H9 (cell line): ENCODE data around the gene FAAP100. TPM values are rescaled to one million over a fixed set of nuclear protein-coding genes. Genes with fewer than 3 reads are reported as not detected.

ENCODE experiments used
- DNase-seq: peaks from one replicate; pipeline ENCODE4 v3.0.0-alpha.2; 2017
- H2AFZ ChIP-seq: one replicate; pipeline ENCODE4 v1.6.1; 2013; ENCODE audit warnings: mild to moderate bottlenecking, low read length, control low read depth, moderate library complexity
- H2AK5ac ChIP-seq: 2 replicates; pipeline ENCODE4 v1.6.1; 2013; ENCODE audit warnings: low read length, control low read depth, mixed read lengths; ENCODE audit not compliant: insufficient read length
- H2BK120ac ChIP-seq: one replicate; pipeline ENCODE4 v1.6.1; 2013; ENCODE audit warnings: low read depth, mild to moderate bottlenecking, low read length, control low read depth, inconsistent platforms; ENCODE audit not compliant: poor library complexity, severe bottlenecking
- H2BK12ac ChIP-seq: 2 replicates; pipeline ENCODE4 v1.6.1; 2013; ENCODE audit warnings: low read length, control low read depth, mixed read lengths, low read depth; ENCODE audit not compliant: insufficient read length
- H2BK15ac ChIP-seq: 2 replicates; pipeline ENCODE4 v1.6.1; 2013; ENCODE audit warnings: low read depth, low read length, control low read depth
- H2BK20ac ChIP-seq: one replicate; pipeline ENCODE4 v1.6.1; 2013; ENCODE audit warnings: low read depth, mild to moderate bottlenecking, low read length, control low read depth, inconsistent platforms; ENCODE audit not compliant: poor library complexity, severe bottlenecking
- H2BK5ac ChIP-seq: 2 replicates; pipeline ENCODE4 v1.6.1; 2013; ENCODE audit warnings: low read length, control low read depth, mixed read lengths; ENCODE audit not compliant: insufficient read length
- H3K14ac ChIP-seq: 2 replicates; pipeline ENCODE4 v1.6.1; 2013; ENCODE audit warnings: low read length, control low read depth; ENCODE audit not compliant: insufficient read depth
- H3K18ac ChIP-seq: 2 replicates; pipeline ENCODE4 v1.6.1; 2013; ENCODE audit warnings: low read depth, mild to moderate bottlenecking, mixed read lengths, low read length, control low read depth; ENCODE audit not compliant: insufficient read length
- H3K23ac ChIP-seq: 2 replicates; pipeline ENCODE4 v1.6.1; 2013; ENCODE audit warnings: low read length, control low read depth, mixed read lengths, low read depth; ENCODE audit not compliant: insufficient read length
- H3K23me2 ChIP-seq: 2 replicates; pipeline ENCODE4 v1.6.1; 2013; ENCODE audit warnings: low read depth, mild to moderate bottlenecking, mixed read lengths, low read length, control low read depth; ENCODE audit not compliant: insufficient read length, poor library complexity, severe bottlenecking
- H3K27ac ChIP-seq: 2 replicates; pipeline ENCODE4 v1.5.1; 2013; ENCODE audit warnings: low read length, control low read depth, mixed read lengths, low read depth; ENCODE audit not compliant: insufficient read length
- H3K27me3 ChIP-seq: 2 replicates; pipeline ENCODE4 v1.6.1; 2013; ENCODE audit warnings: low read length, control low read depth, inconsistent platforms; ENCODE audit not compliant: insufficient read depth
- H3K4ac ChIP-seq: 2 replicates; pipeline ENCODE4 v1.6.1; 2013; ENCODE audit warnings: low read depth, mild to moderate bottlenecking, control low read depth, inconsistent platforms, low read length, moderate library complexity
- H3K4me1 ChIP-seq: 2 replicates; pipeline ENCODE4 v1.6.1; 2013; ENCODE audit warnings: low read length, control low read depth, inconsistent platforms; ENCODE audit not compliant: insufficient read depth
- H3K4me2 ChIP-seq: 2 replicates; pipeline ENCODE4 v1.6.1; 2013; ENCODE audit warnings: low read length, control low read depth, mixed read lengths; ENCODE audit not compliant: insufficient read length, insufficient read depth
- H3K56ac ChIP-seq: 2 replicates; pipeline ENCODE4 v1.6.1; 2013; ENCODE audit warnings: low read depth, mild to moderate bottlenecking, mixed read lengths, low read length, control low read depth; ENCODE audit not compliant: insufficient read length
- H3K79me1 ChIP-seq: 2 replicates; pipeline ENCODE4 v1.6.1; 2013; ENCODE audit warnings: low read depth, mild to moderate bottlenecking, moderate library complexity, low read length, control low read depth, inconsistent platforms; ENCODE audit not compliant: insufficient read depth, poor library complexity, severe bottlenecking
- H3K79me2 ChIP-seq: 2 replicates; pipeline ENCODE4 v1.6.1; 2013; ENCODE audit warnings: low read length, control low read depth, inconsistent platforms; ENCODE audit not compliant: insufficient read depth
- H3K9ac ChIP-seq: 2 replicates; pipeline ENCODE4 v1.6.1; 2013; ENCODE audit warnings: low read length, control low read depth, mixed read lengths; ENCODE audit not compliant: insufficient read length; ENCODE audit errors: extremely low read depth
- H3K9me3 ChIP-seq: one replicate; pipeline ENCODE4 v1.6.1; 2013; ENCODE audit warnings: low read depth, low read length, inconsistent platforms; ENCODE audit not compliant: control insufficient read depth
- H3T11ph ChIP-seq: one replicate; pipeline ENCODE4 v1.6.1; 2013; ENCODE audit warnings: mild to moderate bottlenecking, low read length, control low read depth, inconsistent platforms
- H4K20me1 ChIP-seq: one replicate; pipeline ENCODE4 v1.6.1; 2013; ENCODE audit not compliant: control insufficient read depth, insufficient read length, insufficient read depth
- H4K5ac ChIP-seq: 2 replicates; pipeline ENCODE4 v1.6.1; 2013; ENCODE audit warnings: low read depth, mild to moderate bottlenecking, mixed read lengths, low read length, control low read depth; ENCODE audit not compliant: insufficient read length
- H4K8ac ChIP-seq: replicated peaks from 2 replicates; pipeline ENCODE4 v1.6.1; 2013; ENCODE audit warnings: low read length, control low read depth, mixed read lengths, low read depth; ENCODE audit not compliant: insufficient read length
- H4K91ac ChIP-seq: 2 replicates; pipeline ENCODE4 v1.6.1; 2013; ENCODE audit warnings: low read depth, mild to moderate bottlenecking, moderate library complexity, mixed read lengths, low read length, control low read depth; ENCODE audit not compliant: insufficient read length
- H3K27ac Mint-ChIP-seq, 3 experiments: 2 replicates in 2 of 3; 3 replicates in 1 of 3; pipeline ENCODE4 v1.8.0; 2020 to 2021; ENCODE audit warnings: mixed read lengths in 3 of 3, mild to moderate bottlenecking in 1 of 3, moderate library complexity in 1 of 3
- H3K27me3 Mint-ChIP-seq: 2 replicates; pipeline ENCODE4 v1.8.0; 2021; ENCODE audit warnings: low read depth, mild to moderate bottlenecking, moderate library complexity, mixed read lengths
- H3K36me3 Mint-ChIP-seq, 3 experiments: 2 replicates in 2 of 3; 3 replicates in 1 of 3; pipeline ENCODE4 v1.8.0; 2020 to 2021; ENCODE audit warnings: low read depth in 3 of 3, mixed read lengths in 3 of 3; ENCODE audit not compliant: insufficient read depth in 1 of 3
- H3K4me1 Mint-ChIP-seq, 2 experiments: 2 replicates each; pipeline ENCODE4 v1.8.0; 2020; ENCODE audit warnings: mixed read lengths in 2 of 2
- H3K4me3 Mint-ChIP-seq, 2 experiments: 2 replicates in 1 of 2; 3 replicates in 1 of 2; pipeline ENCODE4 v1.8.0; 2020 to 2021; ENCODE audit warnings: mild to moderate bottlenecking in 2 of 2, mixed read lengths in 2 of 2, moderate library complexity in 1 of 2
- H3K9me3 Mint-ChIP-seq, 2 experiments: 2 replicates in 1 of 2; 3 replicates in 1 of 2; pipeline ENCODE4 v1.8.0; 2020; ENCODE audit warnings: mild to moderate bottlenecking in 2 of 2, mixed read lengths in 2 of 2, moderate library complexity in 1 of 2
- WGBS: extraction: QIAGEN DNeasy Blood & Tissue Kit; methylation state at CpG from one replicate; pipeline ENCODE4 v1.1.7; 2013; ENCODE audit warnings: missing lambda C conversion rate, low lambda C conversion rate, mixed read lengths; ENCODE audit not compliant: insufficient read length; ENCODE audit errors: extremely low coverage; 5-methylcytosine and 5-hydroxymethylcytosine counted together
- total RNA-seq: library from RNA; stranded (reverse); gene quantifications from 2 replicates; pipeline ENCODE4 v1.2.1, GENCODE V29; 2021
- TF ChIP-seq, protein P1 (sequence below): fragments of 200-600 bp; sonication (generic); conservative IDR thresholded peaks from 3 replicates; pipeline ENCODE4 v1.8.0; 2021; ENCODE audit warnings: antibody characterized with exemption, mild to moderate bottlenecking

FAAP100 gene
- total RNA-seq, 1 experiment from 2014 or later = 54.0 TPM

GRCh38 chr17:81511804-81512561, 40.2 kb downstream of the FAAP100 start:
- Histone ChIP-seq H3K23ac (no peak overlapping the region), H3K9ac (peak overlapping the region; percentile 83), H3K27me3 (no peaks in the 10 kb centered on the region), H3K4ac (no peak overlapping the region), H3K14ac (peak overlapping the region; percentile 94), H4K20me1 (no peaks in the 10 kb centered on the region), H2BK15ac (no peak overlapping the region), H3K79me1 (peaks cover 2% of the 10 kb centered on the region), H3K56ac (no peak overlapping the region), H3K18ac (peak overlapping the region; percentile 90), H4K8ac (no peak overlapping the region), H3K9me3 (no peaks in the 10 kb centered on the region), H3K4me1 (no peaks in the 10 kb centered on the region), H2BK20ac (no peak overlapping the region), H2BK120ac (no peak overlapping the region), H4K91ac (no peak overlapping the region), H4K5ac (no peak overlapping the region), H2BK5ac (no peak overlapping the region), H2BK12ac (no peak overlapping the region), H3K4me2 (peak overlapping the region; percentile 97), H3K23me2 (peaks cover 31% of the 10 kb centered on the region), H3T11ph (no peak overlapping the region), H3K79me2 (peaks cover 25% of the 10 kb centered on the region; the same call in 1 of the 2 replicates), H2AK5ac (no peak overlapping the region), H2AFZ (no peak overlapping the region), H3K27ac (no peak overlapping the region)
- Mint-ChIP-seq H3K27me3 (peaks cover 8% of the 10 kb centered on the region), H3K27ac (peak overlapping the region; percentile 56 to 98 (median 96); a peak in 5 of 7 replicates), H3K4me3 (peak overlapping the region; percentile 97 to 100), H3K36me3 (peaks cover 38 to 45% (median 43%) of the 10 kb centered on the region in 3 experiments), H3K4me1 (peaks cover 29 to 39% of the 10 kb centered on the region in 2 experiments), H3K9me3 (peaks cover 7 to 22% of the 10 kb centered on the region in 2 experiments; a peak in 4 of 5 replicates)
- no CpG with 5 or more reads among the region's 62 CpGs for WGBS
- TF ChIP-seq, protein P1, sequence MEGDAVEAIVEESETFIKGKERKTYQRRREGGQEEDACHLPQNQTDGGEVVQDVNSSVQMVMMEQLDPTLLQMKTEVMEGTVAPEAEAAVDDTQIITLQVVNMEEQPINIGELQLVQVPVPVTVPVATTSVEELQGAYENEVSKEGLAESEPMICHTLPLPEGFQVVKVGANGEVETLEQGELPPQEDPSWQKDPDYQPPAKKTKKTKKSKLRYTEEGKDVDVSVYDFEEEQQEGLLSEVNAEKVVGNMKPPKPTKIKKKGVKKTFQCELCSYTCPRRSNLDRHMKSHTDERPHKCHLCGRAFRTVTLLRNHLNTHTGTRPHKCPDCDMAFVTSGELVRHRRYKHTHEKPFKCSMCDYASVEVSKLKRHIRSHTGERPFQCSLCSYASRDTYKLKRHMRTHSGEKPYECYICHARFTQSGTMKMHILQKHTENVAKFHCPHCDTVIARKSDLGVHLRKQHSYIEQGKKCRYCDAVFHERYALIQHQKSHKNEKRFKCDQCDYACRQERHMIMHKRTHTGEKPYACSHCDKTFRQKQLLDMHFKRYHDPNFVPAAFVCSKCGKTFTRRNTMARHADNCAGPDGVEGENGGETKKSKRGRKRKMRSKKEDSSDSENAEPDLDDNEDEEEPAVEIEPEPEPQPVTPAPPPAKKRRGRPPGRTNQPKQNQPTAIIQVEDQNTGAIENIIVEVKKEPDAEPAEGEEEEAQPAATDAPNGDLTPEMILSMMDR = no peak
- DNase-seq = peak; percentile 27
